HG02973 (cell line): ENCODE measurements around the gene UBE2J1.
"Not testable (repeated sequence)": the region's sequence is repeated elsewhere in the genome, so short reads cannot be mapped to it uniquely, and the experiment has no call there.

ENCODE experiments used
- ATAC-seq: cut with Tn5 transposase; IDR thresholded peaks from one replicate; pipeline ENCODE4 v1.9.1; 2021; ENCODE audit warnings: moderate library complexity; ENCODE audit not compliant: unreplicated experiment

UBE2J1 gene, protein sequence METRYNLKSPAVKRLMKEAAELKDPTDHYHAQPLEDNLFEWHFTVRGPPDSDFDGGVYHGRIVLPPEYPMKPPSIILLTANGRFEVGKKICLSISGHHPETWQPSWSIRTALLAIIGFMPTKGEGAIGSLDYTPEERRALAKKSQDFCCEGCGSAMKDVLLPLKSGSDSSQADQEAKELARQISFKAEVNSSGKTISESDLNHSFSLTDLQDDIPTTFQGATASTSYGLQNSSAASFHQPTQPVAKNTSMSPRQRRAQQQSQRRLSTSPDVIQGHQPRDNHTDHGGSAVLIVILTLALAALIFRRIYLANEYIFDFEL

DNA sequence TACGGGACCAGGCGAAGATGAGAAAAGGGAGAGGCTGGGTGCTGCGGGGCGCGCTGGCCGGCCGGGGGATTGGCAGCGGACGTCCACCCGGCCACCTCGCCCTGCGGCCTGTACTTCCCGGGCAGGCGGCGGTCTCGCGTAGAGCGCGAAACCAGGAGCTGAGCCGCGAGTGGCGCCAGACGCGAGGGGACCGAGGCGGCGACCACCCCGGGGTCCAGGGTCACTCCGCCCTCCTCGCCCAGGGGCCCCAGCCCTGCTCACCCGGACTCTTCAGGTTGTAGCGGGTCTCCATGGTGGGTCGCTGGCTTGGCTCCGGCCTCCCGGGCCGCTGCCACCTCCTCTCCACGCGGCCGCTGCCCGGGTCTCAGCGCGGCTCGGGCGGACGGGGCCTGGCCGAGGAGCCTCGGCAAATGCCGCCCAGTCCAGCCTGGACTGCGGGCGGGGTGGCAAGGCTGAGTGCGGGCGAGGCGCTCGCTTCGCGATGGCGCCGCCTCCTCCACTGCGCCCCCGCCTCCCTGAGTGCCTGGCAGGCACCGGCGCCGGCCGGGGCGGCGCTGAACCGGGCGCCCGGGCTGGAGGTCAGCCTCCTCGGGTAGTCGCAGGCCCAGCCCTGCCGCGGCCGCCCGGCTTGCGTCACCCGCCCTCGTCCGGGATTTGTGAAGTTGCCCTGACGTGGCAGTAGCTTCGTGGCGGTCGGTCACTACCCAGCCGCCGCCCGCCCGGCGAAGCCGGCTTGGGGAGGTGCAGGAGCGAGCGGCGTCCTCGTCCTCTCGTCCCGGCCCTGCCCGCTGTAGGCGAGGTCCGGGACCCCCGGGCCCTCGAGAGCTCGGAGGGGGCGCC, at the start of gene UBE2J1:
TSS of gene UBE2J1 (minus strand) at position 445 of the 840 bp plus-strand sequence. CDS start at position 292, 153 bp downstream.
- ATAC-seq = peak; percentile 36

DNA sequence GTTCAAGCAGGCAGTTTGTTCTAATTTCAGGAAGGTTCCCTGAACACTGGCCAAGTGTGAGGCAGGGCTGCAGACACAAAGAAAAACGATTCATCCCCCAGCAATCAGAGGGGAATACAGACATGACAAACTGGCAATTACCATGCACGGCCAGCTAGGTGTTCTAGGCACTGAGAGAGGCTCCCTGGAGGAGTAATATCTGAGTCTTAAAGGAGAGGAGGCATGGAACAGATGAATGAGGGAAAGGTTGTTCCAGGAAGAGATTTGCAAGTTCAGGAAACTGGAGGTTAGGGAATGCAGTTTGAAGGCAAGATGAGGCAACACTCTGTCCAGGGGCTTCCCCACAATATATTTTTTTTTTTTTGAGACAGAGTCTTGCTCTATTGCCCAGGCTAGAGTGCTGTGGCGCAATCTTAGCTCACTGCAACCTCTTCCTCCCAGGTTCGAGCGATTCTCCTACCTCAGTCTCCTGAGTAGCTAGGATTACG, 48.4 kb upstream of the UBE2J1 start:
- ATAC-seq = no peak

DNA sequence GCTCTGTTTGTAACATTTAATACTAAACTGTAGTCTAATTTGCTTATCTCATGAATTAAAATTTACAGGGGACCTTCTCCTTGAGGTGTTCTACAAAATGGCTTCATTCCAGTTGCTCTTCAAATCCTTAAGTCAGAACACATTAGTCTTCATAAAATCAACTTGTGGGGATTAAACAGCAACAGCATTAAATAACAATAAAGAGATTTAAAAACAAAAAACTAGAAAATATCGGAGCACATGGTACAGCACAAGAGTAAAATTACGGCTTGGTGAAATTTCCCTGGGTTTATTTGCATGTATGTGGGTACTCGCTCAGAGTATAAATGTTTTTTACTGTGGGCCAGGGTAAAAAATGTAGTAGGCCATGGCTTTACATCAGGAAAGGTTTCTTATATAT, 47.5 kb upstream of the UBE2J1 start:
- ATAC-seq = no peak

DNA sequence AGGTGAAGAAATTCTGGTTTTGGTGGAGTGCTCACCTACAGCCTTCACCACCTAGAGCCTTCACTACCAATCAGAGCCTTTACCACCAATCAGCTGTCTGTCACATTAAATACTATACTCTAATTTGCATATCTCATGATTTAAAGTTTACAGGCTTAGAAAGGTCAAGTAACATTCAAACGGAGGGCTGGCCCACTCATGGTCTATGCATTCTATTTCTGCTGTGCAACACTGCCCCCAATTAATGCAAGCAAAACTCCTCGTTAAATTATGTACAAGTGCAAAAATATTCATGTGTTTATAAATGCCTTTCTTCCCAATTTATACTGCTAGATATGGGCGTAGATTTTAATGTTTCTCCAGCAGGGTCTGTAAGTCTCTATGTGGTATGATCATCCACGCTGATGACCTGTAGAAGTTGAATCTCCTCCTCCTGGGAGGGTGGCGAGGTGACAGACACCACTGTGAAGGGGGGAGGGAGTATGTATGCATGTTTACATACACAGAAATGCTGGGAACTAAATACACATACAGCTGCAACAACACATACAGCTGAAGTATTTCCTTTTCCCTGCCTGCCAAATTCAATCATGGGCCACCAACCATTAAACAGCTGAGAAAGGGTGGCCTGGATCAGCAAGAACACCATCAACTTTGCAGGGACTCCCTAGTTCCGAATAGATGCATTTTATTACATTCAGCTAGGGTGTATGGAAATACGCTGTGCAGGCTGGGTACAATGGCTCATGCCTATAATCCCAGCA, 46.4 kb upstream of the UBE2J1 start:
- no peak for ATAC-seq

DNA sequence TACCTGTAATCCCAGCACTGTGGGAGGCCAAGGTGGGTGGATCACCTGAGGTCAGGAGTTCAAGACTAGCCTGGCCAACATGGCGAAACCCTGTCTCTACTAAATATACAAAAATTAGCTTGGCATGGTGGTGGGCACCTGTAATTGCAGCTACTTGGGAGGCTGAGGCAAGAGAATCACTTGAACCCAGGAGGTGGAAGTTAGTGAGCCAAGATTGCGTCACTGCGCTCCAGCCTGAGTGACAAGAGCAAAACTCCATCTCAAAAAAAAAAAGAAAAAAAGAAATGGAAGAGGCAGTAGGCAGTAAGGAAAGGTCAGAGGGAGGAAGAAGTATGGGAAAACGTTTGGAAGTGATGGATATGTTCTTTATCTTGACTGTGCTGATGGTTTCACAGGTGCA, 45.4 kb upstream of the UBE2J1 start:
- not testable (repeated sequence) for ATAC-seq

DNA sequence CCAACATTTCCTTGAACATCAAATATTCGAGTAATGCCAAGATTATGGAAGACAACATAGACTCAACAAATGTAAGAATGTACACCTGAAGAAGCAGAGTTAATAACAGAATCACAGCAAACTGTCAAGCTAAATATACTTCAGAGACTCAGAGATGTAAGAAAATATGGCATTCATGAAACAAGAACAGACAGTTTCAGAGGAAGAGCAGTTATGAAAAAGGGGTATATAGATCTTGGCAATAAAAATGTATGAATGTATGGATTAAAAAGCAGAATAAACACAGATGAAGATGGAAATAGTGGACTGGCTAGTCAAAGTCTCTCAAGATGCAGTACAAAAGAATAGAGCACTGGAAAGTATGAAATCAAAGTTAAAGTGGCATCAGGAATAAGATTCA, 41.1 kb upstream of the UBE2J1 start:
- ATAC-seq = no peak

DNA sequence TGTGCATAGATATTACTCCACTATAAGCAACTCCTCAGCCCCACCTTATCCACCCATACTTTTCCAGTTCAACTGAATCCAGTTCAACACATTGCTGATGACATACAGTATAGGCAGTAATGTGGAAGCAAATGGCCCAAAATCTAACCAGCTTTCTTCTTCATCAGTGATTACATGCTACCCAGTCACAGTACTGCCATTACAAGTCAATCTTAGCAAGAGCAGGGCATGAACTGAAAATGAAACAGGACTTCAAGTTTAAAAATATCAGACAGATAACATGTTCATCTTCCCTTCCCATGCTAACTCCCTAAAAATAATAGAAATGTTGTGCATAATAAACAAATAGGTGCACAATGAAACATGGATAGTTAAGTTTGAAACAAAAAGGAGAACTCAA, 40.3 kb upstream of the UBE2J1 start:
- ATAC-seq = no peak

DNA sequence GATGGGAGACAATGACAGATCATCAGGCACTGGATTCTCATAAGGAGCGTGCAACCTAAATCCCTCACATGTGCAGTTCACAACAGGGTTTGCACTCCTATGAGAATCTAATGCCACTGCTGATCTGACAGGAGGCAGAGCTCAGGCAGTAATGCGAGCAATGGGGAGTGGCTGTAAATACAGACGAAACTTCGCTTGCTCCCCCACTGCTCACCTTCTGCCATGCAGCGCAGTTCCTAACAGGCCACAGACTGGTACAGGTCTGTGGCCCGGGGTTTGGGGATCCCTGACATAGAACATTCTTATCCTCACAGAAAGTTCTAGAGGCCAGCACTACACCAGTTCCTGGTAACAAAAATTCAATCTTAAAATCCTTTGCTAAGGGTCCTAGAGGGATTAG, 36.3 kb upstream of the UBE2J1 start:
- ATAC-seq = no peak

DNA sequence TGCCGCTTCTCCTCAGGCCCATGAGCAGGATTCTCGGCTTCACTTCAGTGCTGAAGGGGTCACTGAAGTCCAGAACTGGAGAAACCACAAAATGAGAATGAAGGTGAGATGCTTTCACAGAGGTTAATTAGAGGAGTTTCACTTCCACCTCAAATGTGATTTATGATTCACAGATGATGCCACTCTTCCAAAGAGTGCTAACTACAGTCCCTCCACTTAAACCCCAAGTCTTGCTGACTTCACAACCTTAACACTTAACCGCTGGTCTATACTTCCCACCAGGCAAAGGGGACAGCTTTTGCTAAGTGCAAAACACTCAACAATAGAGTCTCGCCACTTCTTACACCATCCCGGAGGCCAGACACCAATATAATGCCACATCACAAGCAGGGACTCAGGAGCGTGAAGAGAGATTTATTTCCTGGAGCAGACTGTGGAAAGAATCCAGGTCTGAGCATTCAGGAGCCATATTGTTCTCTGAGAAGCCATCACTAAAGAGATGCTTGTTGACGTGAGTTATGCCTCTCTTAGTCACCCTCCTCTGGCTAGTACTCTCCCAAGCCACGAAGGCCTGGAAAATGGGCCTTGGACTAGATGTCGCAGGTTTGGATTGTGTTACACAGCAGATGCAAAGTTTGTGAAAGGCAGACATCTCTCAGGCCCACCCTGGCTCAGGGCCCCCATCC, 35.1 kb upstream of the UBE2J1 start:
- peak; percentile 92 for ATAC-seq

DNA sequence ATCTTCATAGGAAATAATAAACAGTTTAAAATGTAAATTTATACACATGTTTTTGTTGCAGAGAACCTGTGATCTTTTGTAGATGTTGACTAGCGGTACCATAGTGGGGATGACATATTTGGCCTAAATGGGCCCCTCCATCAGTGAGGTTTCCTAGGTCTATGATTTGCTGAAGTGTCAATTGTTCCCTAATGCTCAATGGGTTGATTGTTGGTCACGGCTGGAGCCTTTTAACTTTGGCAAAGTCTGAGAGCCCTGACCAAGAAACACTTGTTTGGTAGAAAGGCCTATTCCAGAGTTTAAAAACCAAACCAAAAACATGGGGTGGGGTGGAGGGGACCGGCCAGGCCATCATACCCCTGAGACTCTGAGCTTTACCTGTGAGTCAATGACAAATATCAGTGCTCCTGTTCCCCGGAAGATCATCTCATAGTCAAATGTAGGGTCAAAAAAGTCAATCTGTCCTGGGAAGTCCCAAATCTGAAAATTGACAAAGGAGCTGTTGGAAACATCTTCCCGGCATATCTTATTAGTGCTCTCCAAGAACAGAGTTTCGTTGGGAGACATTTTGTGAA, 34.5 kb upstream of the UBE2J1 start:
- peak; percentile 10 for ATAC-seq

DNA sequence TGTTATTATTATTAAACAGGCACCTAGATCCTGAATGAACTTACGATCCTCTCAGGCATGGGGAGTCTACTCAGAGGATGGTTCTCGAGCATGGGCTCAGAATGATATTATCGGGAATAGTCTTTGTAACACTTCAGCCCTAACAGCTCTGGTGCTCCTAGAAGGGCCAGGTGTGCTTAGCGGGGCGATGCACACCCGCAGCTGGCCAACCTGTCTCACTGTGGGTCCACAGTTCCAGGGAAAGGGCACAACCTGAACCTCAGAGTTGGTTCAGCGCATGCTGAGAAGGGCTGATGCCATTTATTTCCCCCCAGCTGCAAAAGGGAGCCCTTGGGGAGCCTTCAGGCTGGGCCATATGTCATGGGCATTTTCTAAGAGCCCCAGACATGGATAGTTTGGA, 33.3 kb upstream of the UBE2J1 start:
- ATAC-seq = no peak

DNA sequence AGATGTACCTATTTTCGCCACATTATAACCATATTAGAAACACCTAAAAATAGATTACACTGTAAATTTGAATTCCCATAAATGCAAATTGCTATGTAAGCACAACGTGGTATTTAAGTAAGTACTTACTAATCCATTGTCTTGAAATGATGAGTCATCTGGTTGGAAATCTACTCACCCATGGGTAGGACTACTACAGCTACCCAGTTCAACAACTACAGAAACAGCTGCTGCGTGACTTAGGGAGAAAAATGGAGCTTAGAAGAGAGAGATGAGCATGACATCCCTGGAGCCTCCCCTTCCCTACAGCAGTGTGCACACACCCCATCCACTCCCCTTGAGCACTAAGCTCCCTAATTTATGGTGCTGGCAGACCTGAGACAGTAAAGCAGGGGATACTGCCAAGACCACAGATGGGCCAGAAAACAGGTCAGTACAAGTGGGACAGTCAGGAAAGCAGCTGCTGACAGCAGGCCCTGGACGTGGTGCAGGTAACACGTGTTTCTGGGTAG, 32.7 kb upstream of the UBE2J1 start:
- peak; percentile 41 for ATAC-seq

DNA sequence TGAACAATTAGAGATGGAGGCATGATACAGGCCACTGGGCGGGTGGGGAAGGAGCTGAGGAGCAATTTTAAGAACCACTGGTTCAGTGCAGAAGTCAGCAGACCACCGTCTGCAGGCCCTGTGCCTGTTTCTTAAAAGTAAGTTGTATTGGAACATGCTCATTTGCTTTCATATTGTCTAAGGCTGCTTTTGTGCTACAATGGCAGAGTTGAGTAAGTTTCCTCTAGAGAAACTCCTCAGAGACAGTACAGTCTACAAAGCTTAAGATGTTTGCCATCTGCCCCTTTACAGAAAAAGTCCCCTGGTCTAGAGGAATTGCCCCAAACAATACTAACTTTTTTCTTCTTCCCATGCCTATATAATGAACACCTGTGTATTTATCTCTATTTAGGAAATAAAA, 28.5 kb upstream of the UBE2J1 start:
- no peak for ATAC-seq

DNA sequence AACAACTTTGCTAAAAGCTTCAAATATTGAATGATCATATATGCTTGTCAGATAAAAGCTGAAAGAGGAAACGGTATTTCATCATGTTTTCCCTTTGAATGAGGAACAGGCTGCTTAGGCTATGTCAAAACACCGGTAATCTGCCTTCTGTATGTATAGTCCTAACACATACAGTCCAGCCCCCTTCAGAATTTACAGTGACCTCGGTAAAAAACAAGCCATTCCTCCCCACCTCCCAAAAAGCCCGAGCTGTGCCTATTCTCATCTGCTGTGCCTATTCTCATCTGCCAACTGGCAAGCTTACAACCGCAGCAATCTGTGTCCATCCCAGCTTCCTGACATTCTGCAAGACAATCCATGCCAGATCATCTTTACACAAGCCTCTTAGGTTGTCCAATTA, 26.8 kb upstream of the UBE2J1 start:
- no peak for ATAC-seq

DNA sequence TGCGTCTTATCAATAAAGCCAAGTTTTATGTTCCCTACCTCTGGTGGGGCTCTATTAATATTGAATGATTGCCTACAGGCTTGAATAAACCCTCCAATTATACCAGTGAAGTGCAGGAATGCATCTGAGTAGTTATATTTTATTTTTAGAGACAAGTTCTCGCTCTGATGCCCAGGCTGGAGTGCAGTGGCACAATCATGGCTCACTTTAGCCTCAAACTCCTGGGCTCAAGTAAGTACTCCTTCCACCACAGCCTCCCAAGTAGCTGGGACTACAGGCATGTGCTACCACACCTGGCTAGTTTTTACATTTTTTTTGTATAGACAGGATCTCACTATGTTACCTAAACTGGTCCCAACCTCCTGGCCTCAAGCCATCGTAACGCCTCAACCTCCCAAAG, 26.1 kb upstream of the UBE2J1 start:
- no peak for ATAC-seq

DNA sequence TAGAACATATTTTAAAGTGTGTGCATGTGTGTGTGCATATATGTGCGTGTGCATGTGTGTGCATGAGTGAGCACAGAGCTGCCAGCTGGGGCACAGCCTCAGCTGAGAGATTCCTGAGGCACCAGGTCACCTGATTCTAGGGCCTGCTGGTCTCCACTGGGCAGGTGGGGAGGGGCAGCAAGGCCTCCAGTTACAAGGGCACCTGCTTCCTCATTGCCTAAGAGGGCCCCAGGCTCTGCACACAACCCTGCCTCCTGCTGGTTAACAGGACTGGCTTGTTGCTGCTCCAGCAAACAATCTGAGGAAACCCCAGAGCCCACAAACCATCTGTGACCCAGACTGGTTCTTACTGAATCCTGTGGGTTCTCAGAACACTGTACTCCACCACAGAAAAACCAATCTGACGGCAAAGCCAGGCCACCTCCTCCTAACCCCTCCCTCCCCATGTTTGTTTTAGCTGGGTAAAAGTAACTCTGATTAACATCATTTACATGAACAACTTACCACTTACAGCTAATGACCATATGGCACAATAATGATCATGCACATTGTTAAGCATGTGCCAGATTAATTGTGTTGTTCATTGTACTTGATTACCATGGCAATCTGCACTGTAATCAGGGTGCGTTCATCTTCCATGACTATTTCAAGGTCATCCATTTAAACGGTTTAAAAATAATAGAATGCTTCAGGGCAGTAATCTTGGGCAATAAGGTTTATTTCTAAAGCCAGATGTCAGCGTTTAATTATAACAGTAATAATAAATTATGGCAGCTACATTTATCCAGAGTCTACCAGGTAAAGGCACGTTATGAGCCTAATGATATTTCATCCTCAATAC, 23.1 kb upstream of the UBE2J1 start:
- ATAC-seq = peak; percentile 79

DNA sequence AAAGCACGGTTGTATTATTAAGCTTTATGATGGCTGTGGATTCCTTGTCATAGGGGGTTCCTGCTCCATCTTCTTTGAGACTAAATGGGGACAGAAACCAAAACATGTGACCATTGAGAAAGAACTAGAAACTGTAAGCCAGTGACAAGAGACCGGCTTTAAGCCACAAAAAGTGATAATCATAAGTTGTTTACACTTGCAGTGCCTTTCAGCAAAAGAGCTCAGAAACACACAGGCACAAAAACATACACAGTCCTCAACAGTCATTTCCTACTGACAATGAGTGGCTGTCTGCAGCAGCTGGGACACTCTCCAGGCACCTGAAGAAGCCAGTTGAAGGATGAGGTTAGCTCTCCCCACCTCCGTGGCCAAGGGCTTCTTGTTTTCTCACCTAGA, 20.0 kb upstream of the UBE2J1 start:
- ATAC-seq = peak; percentile 45

DNA sequence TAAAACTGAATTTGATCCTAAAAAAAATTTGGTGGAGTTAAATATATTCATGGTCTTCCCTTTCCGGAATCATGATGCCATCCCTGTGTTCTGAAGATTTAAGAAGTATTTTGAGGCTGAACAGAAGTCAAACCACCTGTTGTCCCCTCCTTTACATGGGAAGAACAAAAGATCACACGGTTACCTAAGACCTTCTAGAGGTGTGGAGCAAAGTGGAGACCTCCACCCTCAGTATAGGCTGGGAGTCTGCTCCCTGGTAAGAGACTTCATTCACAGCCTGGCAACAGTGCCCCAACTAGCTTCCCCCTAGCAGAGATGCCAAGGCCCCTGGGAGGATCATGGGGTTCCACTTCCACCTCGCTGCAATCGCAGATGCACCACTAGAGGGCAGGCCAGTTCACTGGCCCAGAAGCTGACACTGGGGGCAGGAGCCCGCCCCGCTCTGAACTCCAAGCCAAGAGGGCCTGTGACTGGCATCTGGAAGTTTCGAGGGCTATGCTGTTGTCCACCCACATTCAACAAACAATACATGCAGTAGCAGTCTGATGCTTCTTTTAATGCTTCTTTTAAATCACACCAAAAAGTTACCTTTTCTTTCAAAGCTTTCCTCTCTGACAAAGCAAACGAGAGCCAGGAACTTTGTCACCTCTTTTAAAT, 19.5 kb upstream of the UBE2J1 start:
- peak; percentile 59 for ATAC-seq

DNA sequence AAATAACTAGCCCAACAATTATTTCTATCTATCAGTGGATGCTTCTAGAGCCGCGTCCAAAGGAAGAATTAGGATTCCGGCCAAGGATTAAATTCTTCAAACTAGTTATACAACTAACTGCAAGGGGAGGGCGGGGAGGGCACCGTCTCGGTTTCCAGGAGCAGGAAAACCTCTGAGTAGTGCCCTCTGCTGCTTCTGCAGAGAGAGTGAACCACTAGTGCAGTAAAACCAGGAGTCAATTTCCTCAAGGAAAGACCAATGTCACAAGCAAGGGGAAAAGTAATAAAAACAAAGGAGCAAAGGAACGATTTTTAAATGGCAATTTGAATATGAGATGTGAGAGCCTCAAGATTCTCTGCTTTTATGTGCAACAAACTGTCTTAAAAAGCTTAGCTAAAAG, 16.5 kb upstream of the UBE2J1 start:
- ATAC-seq = no peak
